Esophagus mucosa (tissue), 1 donor: ENCODE measurements around the gene ACP5. TPM values are rescaled to one million over a fixed set of nuclear protein-coding genes. Genes with fewer than 3 reads are reported as not detected.
A peak's percentile ranks its signal among the peaks of the same experiment; 100 is the strongest.
"Not testable (repeated sequence)": the region's sequence is repeated elsewhere in the genome, so short reads cannot be mapped to it uniquely, and the experiment has no call there.

Source experiments
- ATAC-seq: fragments of 200-7000 bp; cut with Tn5 transposase; one replicate; pipeline ENCODE4 v1.9.1; 2020
- total RNA-seq: library from RNA; stranded (reverse); gene quantifications from one replicate; pipeline ENCODE4 v1.2.4, GENCODE V29; 2023
- donor health status: DM: yes; HTN: yes; CAD: no.

The ACP5 gene
- 34.6 TPM for total RNA-seq

DNA sequence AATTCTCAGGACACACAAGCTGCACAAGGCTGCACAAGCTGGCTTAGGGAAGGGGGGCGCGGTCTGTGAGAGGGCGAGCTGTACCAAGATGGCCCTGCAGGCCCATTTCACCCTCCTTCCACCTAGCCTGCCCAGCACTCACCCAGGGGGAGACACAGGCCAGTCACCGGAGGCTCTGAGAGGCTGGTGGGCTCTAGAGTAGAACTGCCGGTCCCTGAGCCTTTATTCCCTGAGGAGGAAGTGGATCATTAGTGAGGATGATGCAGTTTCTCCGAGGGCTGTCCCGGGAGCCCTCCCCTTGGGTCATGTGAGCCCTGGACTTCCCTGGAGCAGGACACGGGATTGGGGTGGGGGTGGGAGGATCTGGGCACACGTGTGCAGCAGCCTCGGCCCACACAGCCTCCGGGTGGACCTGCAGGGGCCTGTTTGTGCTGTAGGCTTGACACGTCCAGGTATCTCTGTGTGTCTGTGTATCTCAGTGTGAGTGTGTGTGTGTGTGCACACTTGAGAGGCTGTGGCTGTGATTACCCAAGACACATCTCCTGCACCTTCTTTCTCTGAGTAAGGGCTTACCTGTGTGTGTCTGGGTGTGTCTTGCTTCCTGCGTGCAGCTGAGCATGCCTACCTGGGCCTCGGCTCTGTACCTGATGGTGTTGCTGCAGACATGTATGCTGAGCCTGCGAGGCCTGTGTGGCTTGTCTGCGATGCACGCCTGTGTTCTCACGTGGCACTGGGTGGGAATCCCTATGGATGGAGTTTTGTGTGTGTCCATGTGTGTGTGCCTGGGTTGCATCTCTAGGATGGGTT lies at the start of gene ACP5:
Gene ACP5, minus strand, starts transcription at position 195 of the 807 bp plus-strand sequence. CDS start 328 bp downstream, outside the sequence.
- peak; percentile 78 for ATAC-seq

DNA sequence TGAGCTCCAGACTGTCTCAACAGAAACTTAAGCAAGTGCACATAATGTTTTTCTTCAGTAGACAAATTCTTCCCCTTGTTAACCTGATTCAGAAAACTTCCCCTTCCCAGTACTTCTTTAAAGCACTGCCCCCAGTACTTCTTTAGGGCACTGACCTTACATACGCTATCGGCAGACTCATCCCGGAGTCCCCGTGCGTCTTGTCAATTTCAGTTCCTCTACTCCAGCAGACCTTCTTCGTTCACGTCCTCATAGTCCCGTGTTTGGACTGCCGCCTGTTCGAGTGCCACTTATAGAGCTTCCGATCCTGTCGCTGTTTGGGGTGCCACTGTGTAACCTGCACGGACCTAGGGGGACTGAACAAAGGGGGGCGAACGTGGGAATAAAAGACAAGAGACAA lies 48.8 kb upstream of the ACP5 start:
- no peak for ATAC-seq

DNA sequence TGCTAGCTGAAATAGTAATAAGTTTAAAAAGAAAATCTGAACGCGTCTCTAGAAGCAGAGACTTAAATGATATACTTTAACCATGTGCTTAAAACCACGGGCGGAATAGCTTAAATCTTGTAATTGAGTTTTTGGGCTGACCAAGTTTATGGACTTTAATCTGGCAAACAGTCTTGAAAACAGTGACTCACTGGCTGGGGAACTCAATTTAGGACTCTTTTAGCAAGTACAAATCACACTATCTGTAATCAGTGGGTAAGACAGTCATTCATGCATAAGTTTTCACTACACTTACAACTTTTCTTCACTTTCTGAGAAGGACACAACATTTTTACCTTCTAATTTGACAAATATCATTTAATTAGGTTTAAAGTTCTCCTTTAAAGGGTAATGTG lies 46.6 kb upstream of the ACP5 start:
- no peak for ATAC-seq

GRCh38 chr19:11622401-11622800 lies 45.0 kb upstream of the ACP5 start:
- not testable (repeated sequence) for ATAC-seq

DNA sequence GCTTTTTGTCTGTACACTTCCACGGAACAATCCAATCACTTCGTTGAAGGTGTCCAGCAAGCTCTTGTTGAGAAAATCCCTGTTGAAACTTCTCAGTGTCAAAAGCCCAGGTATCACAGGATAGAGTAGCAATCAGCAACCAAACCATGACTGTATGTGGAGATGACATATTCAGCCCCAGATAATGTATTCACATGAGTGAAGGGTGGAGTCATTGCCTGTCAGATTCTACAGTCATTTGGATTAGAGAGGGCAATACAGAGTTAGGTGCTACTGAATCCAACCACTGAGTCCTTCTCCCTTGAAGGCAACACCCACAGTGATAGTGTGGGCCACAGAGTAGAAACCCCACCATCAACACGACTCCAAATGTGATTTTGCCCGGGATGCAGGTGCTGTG lies 43.1 kb upstream of the ACP5 start:
- ATAC-seq = no peak

- ATAC-seq = no peak
Measured at GRCh38 chr19:11617180-11618062, 40.0 kb upstream of the ACP5 start.

- no peak for ATAC-seq
Measured at GRCh38 chr19:11612816-11613511, 35.5 kb upstream of the ACP5 start.

GRCh38 chr19:11611730-11612129 lies 34.3 kb upstream of the ACP5 start:
- no peak for ATAC-seq

DNA sequence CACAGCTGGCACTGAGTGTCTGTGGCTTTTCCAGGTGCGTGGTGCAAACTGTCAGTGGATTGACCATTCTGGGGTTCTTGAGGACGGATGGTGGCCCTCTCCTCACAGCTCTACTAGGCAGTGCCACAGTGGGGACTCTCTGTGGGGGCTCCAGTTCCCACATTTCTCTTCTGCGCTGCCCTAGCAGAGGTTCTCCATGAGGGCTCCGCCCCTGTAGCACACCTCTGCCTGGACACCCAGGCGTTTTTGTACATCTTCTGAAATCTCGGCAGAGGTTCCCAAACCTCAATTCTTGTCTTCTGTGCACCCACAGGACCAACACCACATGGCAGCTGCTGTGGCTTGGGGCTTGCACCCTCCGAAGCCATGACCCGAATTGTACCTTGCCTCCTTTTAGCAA lies 29.0 kb upstream of the ACP5 start:
- no peak for ATAC-seq

DNA sequence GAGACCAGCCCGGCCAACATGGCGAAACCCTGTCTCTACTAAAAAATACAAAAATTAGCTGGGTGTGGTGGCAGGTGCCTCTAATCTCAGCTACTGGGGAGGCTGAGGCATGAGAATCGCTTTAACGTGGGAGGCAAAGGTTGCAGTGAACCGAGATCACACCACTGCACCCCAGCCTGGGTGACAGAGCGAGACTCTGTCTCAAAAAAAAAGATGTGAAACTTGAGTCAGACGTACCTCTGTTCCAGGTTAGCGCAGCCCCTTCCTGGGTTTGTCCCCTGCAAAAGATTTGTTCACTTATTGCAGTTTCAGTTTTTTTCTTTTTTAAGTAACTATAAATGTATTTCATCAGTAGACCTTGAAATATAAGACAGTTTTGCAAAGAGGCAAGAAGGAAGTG lies 22.3 kb upstream of the ACP5 start:
- ATAC-seq = not testable (repeated sequence)

- no peak for ATAC-seq
Measured at GRCh38 chr19:11598746-11599145, 21.3 kb upstream of the ACP5 start.

- no peak for ATAC-seq
Measured at GRCh38 chr19:11598103-11598483, 20.6 kb upstream of the ACP5 start.

- peak; percentile 100 for ATAC-seq
Measured at GRCh38 chr19:11597202-11598102, 20.0 kb upstream of the ACP5 start, which contains the start of gene ZNF627. Gene ZNF627, plus strand, starts transcription at chr19:11597483. Its CDS starts 145 bp downstream, at chr19:11597628.

GRCh38 chr19:11596156-11596555 lies 18.7 kb upstream of the ACP5 start:
- no peak for ATAC-seq

DNA sequence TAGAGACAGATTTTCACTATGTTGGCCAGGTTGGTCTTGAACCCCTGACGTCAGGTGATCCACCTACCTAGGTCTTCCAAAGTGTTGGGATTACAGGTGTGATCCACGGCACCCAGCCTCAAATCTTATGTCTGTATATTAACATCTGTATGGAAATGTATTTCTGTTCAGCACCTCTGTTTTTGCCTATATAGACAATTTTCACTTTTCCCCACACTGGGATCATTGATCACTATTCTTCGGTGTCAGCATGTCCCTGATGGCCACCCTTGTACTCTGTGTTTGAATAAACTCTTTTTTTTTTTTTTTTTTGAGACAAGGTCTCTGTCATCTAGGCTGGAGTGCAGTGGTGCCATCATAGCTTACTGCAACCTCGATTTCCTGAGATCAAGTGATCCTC lies 16.6 kb upstream of the ACP5 start:
- no peak for ATAC-seq

DNA sequence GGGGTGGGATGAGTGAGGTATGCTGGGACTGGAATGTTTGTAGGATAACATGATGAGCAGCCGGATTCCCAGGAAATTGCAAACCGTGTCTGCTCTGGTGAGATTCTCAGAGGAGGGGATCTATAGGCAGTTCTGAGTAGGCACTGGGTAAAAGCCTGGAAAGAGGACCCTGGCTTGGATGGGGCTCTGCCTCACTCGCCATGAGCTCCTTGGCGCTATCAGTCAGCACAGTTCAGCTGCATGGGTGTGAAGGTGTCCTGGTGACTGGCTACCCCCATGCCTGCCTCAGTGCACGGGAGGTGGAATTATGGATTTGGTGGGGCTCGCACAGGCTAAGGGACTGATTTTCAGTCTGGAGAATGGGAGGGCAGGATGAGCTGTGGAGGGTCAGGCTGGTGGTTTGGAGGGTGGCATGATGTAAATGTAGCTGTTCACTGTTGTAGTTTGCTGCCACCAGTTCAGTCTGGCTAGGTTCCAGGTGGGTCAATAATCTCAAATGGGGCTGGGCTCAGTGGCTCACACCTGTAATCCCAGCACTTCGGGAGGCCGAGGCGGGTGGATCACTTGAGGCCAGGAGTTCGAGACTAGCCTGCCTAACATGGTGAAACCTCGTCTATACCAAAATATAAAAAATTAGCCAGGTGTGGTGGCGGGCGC lies 10.7 kb upstream of the ACP5 start:
- peak; percentile 30 for ATAC-seq

GRCh38 chr19:11587302-11587974 lies 10.0 kb upstream of the ACP5 start:
- ATAC-seq = peak; percentile 90

DNA sequence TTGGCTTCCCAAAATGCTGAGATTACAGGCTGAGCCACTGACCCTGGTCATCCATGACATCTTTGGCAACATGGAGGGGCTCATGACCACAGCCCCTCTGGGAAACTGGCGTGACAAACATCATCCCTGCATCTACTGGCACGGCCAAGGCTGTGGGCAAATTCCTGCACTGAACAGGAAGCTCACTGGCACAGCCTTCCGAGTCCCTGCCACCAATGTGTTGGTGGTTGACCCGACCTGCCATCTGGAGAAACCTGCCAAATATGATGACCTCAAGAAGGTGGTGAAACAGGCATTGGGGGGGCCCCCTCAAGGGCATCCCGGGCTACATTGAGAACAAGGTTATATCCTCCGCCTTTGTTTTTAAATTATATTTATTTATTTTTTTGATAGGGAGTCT lies 8.9 kb upstream of the ACP5 start:
- ATAC-seq = no peak

GRCh38 chr19:11581740-11582139 lies 4.3 kb upstream of the ACP5 start:
- peak; percentile 3 for ATAC-seq

DNA sequence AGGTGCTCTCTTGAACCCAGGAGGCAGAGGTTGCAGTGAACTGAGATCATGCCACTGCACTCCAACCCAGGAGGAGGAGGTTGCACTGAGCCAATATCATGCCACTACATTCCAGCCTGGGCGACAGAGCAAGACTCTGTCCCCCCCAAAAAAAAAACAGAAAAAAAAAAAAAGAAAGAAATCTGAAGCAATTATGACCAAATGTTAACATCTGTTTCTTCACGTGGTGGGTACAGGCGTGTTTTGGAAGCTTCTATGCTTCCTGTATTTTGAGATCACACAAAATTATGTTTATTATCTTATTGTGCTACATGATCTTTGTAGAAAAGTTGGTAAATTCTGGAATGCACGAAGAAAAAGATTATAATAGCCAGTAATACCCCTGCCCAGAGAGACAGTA lies 2.7 kb upstream of the ACP5 start:
- no peak for ATAC-seq
